SK-N-MC (cell line): ENCODE results near the gene THBS3.

ENCODE experiments used
- EZH2 ChIP-seq: fragments of 200-600 bp; sonication (generic); IDR thresholded peaks from one replicate; pipeline ENCODE4 v1.6.1; 2017; ENCODE audit warnings: antibody characterized with exemption
- POLR2AphosphoS5 ChIP-seq: IDR thresholded peaks from 2 replicates; pipeline ENCODE4 v1.6.1; 2012; ENCODE audit warnings: mild to moderate bottlenecking, low read depth, low read length, borderline replicate concordance

DNA sequence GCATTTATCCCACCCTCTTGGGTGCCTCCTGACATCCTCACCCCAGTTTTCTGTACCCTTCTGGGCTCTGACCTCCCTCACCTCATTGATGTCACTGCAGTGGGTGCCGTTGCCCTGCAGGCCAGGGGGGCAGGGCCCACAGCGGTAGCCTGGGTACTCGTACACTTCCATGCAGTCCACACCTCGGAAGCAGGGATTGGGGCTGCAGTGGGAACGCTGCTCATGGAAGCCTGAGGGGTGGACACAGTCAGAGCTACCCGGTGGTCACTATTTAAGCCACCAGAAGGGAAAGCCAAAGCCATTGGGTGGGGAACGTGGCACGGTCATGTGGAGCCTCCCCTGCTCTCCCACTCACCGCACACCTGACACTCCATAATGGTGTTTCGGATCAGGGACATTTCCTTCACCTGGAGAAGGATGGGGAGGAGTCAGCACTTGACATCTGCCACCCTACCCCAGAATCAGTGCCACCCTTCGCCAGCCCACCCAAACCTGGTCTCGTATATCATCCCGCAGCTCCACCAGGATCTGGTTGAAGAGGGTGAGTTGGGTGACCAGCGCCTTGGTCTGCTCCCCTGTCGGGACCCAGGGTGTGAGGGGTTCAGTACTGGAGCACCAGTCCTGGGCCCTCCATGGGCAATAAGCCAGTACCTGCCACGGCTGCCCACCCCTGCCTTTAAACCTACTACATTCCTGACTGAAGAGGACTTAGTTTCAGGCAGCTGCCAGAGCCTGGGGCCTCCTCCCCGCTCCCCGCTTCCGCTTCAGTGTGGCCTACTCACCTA is 4.8 kb downstream of the THBS3 start:
- no peak; the same call in 1 of the 2 replicates for TF ChIP-seq POLR2AphosphoS5
- TF ChIP-seq EZH2 = no peak
